ENCODE measurements around the gene TMEM98.
"Not testable (repeated sequence)": the region's sequence is repeated elsewhere in the genome, so short reads cannot be mapped to it uniquely, and the experiment has no call there.

Gene TMEM98, protein sequence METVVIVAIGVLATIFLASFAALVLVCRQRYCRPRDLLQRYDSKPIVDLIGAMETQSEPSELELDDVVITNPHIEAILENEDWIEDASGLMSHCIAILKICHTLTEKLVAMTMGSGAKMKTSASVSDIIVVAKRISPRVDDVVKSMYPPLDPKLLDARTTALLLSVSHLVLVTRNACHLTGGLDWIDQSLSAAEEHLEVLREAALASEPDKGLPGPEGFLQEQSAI

GRCh38 chr17:32927724-32928585 lies at the start of gene TMEM98:
Gene TMEM98 (plus strand): TSS chr17:32928153. CDS start chr17:32931529, 3,376 bp downstream.
- peak; percentile 26 for DNase-seq

DNA sequence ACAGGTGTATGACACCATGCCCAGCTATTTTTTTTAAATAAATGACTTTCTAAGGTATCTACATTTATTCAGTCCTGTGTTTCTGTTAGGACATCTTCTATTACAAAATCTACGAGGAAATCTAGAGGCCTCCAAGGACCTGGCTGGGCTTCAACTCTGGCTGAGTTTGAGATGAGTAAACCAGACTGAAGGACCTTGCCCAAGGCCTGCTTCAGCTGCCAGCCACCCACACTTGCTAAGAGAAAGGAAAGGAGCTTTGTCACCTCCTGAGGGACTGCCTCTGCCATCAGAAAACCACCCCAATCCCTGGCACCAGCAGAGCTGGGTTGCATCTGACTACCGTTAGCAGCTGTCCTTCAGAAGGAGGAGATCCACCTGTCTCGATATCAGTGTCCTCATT lies 49.7 kb upstream of the TMEM98 start:
- peak; percentile 41 for DNase-seq

GRCh38 chr17:32879134-32879533 lies 48.8 kb upstream of the TMEM98 start:
- no peak for DNase-seq

DNA sequence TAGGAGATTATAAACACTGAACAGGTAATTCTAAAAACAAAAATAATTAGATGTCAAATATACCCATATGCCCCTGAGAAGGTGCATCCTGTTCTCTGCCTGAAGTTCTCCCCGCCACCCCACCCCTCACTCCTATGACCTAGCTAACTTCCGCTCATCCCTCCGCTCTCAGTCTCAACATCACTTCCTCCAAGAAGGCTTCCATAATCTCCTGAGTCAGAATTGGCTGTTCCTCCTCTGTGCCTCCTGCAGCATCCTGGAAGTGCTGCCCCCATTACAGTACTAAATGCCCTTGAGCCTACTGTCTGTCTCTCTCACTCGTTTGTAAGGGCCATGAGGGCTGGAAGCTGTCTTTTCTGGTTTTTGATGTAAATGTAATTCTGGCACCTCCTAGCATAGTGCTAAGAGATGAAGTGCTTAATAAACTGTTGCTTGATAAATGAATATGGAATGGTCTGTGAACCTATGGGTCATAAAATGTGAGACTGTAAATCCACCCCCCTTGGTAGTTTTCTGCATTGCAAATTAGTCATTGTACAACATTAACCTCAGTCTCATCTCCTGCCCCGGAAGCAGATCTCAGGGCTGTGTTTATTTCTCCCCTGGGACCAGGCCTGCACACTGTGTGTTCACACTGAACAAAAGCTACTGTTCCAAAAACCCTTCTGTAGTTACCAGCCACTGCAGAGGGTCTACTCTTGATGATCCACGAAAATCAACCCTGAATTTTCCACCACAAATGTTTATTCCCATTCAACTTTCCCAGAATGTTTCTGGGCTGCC lies 47.1 kb upstream of the TMEM98 start:
- peak; percentile 65 for DNase-seq

DNA sequence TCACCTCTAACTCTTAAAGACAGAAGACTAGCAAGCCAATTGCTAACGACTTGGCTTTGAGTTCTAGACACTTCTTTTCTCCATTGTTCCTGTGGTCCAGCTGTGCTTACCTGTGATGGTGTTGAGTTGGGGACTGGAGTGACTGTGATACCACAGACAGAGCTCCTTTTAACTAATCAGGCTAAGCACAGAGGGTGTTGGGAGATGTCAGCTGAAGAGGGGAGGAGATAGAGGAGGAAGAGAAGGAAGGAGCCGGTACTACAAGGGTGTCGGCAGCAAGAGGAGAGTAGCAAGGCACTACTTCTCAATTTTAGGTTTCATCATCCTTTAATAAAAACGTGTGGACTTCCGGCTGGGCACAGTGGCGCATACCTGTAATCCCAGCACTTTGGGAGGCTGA lies 45.9 kb upstream of the TMEM98 start:
- DNase-seq: no peak

DNA sequence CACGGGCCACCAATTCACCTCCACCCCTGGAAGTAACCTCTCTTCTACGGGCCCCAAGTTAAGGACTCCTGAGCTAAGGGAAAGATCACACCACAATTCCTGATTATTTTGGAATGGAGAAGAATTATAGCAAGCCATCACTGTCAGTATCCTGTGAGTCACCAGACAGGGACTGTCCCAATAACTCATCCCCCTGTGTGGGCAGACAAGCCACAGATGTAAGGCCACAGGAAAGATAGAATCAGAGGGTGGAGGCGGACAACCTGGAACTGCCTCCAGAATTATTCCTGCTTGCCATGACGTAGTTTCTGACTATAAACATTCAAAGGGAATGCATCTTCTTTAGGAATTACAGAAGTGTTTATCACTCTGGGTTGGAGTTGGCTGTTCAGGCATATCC lies 45.2 kb upstream of the TMEM98 start:
- peak; percentile 62 for DNase-seq

GRCh38 chr17:32886951-32887350 lies 41.0 kb upstream of the TMEM98 start:
- not testable (repeated sequence) for DNase-seq

- not testable (repeated sequence) for DNase-seq
These were observed 40.5 kb upstream of the TMEM98 start for GRCh38 chr17:32887410-32887809.

DNA sequence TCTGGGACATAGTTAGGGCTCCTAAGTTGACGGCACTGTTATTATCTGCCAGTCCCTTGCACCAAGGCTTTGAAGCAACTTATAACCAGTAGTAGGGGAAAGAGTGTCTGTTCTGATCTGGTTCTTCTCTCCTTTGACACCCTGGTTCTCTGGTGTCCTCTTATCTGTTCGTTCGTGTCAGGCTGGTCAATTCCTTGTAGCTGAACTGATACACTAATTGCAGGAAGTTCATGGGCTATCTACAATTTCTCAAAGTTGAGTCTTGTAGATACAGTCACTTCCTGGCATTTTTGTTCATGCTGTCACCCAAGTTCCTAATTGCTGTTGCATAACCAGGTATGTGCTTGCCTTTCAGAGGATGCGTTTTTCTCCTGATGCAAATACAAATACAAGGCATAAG lies 33.7 kb upstream of the TMEM98 start:
- no peak for DNase-seq

- DNase-seq: no peak
These were observed 31.2 kb upstream of the TMEM98 start for GRCh38 chr17:32896647-32897258.

DNA sequence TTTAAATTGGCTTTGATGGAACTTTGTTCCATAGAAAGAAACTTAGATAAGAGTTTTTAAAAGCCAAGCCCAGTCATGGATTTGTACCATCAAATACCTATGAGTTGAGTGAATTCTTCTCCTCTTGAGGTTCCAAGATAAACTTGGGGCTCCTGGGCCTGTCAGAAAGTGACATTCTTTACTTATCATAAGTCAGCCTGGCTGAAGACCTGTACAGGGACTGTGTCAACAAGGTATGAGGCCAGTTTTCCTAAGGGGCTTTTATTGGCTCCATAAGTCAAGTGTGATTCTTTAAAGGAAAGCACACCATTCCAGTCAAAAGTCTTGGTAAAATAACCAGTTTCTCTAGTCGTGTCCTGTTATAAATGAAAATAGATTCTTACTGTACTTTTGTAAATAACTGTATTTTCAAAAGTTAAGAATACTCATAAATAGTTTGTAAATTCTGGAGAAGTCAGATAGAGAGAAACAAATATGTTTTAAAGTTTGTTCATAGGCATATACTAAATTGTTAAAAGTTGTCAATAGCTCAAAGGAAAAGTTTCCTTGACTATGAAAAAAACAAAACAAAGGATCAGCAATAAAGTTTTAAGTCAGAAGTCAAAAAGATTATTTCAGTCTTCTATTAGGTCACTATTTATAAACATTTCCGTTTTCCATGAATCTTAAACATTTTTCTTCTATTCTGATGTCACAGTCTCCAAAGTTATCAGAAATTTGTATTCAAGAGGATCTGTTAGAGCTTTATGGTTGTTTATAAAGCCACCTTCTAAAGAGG lies 28.5 kb upstream of the TMEM98 start:
- no peak for DNase-seq

DNA sequence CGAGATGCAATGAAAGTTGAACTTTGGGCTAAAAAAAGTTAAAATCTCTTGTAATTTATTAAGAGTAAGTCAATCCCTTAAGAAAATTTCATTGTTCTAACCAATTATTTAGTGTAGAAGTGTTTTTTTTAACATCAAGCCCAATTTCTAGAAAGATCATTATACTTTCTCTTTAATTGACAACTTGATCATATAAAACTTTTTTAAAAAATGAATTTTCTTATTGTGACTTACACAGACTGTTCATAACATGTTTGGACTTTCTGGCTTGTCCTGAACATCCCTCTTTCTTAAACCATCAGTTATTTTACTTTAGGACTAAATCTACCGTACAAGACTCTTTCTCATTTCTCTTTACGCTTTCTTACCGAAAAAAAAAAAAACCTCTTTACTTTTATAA lies 26.2 kb upstream of the TMEM98 start:
- DNase-seq: no peak

DNA sequence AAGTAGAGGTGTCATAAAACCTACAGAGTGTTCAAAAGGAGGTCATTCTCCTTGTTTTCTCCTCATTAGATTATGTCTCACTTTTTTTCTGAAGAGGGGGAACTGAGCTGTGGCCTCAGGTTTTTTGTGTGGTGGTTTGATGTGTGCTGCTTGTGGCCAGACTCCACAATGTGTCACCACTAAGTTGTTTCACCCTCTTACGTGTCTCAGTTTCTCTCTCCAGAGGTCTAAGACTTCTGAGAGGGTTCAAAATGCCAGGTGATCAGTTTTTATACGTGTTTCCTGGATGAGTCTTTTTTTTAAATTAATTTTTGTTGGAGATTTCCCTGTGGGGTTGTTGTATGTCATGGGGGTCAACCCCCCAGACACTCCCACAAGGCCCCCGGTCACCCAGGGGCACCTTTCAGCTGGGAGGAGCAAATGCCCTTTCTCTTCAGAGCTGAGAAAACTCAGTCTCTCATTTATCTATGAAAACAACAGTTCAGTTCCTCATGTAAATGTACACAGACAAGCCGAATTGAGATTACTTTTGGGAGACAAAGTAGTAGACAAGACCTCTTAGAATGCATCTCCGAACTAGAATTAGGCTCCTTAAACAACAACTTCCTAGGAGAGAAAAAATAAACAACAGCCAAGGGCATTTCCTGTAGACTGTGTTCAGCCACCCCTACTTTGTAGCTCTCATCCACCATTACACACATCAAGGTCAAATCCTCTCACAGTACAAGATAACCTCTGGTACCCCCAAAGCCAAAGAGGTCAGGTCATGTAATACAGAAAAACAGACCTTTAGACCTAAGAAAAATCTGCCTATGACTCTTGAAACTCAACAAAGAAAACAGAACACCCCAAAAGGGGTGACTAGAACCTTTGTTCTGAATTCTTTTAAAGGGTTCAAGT lies 23.9 kb upstream of the TMEM98 start:
- DNase-seq: no peak

DNA sequence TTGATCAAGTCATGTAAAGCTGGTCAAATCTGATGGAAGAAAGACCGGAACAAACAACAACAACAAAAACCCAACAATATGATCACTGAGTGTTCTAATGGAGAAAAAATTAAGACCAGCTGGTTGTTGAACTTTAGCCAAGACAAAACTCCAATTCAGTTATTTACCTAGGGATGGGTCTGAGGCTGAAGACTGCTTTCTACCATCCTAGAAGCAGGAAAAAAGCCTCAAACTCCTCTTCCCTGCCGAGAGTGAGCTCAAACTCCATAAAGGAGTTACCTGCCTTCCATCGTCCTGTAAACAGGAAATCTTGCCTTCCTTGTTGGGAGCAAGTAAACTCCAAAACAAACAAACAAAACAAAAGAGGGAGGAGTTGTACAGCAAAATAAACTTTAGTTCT lies 23.1 kb upstream of the TMEM98 start:
- DNase-seq: no peak

GRCh38 chr17:32907583-32907982 lies 20.4 kb upstream of the TMEM98 start:
- no peak for DNase-seq

DNA sequence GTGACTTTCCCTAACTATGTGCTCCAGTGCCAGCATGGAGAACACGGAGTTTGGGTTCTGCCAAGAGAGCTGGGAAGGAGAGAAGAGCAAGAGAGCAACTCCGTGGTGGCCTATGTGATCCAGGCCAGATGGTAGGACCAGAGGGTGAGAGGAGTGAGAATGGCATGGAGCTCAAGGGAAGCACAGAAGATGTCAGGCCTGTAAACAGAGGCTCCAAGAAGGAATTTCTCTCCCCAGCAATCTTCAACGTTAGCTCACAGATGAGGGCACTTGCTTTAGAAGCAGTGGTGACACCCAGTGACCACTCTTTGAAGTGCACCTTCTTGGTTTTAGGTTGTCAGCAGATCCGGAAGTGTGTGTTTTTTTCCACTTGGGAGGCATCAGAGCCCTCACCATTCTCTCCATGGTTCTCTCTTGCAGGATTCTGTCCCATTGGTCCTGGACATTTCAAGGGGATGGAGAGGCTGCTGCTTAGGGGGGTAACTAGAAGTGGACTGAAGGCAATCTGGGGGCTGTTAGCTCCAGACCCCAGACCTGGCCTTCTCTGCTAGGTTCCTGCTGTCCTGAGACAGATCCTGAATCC lies 18.1 kb upstream of the TMEM98 start:
- peak; percentile 77 for DNase-seq

GRCh38 chr17:32910769-32911168 lies 17.2 kb upstream of the TMEM98 start:
- DNase-seq: no peak

DNA sequence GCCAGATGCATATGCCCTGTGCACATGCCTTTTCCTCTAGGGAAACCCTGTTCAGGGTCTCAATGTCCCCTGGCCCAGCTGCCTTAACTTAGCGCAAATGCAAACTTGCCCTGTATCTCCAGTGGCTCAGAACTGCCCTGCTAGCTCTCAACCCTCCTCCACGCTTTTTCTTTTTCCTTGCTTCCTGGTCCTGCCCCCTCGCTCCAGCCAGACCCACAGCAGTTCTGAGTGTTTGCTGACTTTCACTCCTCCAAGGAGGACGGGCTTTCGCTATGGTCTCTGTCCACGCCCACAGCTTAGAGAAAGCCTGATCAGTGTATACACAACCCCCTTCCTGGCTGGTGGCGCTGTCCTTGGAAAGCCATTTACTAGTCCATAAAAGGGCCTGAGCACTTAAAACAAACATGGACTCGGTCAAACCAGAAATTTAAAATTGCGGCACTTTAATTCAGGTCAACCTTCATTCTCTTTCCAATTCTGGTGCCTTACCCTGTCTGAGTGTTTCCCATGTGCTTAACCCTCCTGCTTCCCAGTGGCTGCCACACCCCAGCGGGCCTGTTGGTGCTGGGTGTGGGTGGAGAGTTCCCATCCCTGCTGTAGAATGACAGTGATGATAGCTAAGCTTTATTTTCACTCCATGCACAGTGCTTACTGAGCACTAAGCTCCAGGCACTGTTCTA lies 15.6 kb upstream of the TMEM98 start:
- DNase-seq: peak; percentile 59

- DNase-seq: no peak
These were observed 14.4 kb upstream of the TMEM98 start for GRCh38 chr17:32913593-32913992.

- DNase-seq: no peak
These were observed 13.8 kb upstream of the TMEM98 start for GRCh38 chr17:32914181-32914580.

All from fibroblast of skin of right quadriceps (primary cell).